ENCODE data around the gene FRAS1.

- no peak for TF ChIP-seq CTCF (IDR thresholded peaks at IDR 0.05)
- no peak for TF ChIP-seq EP300 (IDR thresholded peaks at IDR 0.05)
- TF ChIP-seq POLR2A (IDR thresholded peaks at IDR 0.05), result no peak
These were observed 156.1 kb downstream of the FRAS1 start for GRCh38 chr4:78213218-78213617.

All from ovary (tissue), 3 donors.